ENCODE data around the gene ANO2.
"Not testable (repeated sequence)": the region's sequence is repeated elsewhere in the genome, so short reads cannot be mapped to it uniquely, and the experiment has no call there.

Gene ANO2

DNA sequence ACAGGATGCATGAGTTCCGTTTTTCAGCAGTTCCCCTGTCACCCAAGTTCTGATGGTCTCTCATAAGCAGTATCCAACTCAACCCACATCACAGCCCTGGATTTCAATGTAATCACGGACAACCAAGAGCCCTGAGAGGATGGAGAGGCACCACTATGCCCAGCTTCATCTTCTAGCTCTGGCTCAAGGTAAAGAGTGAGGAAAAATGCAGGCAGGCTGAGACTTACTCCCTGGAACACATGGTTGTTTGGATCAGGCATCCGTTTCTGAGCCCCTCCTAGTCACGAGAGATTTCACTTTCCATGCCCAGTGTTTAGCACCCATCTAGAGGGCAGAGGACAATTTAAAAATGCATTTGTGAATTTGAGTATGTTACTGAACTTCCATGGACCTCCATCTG lies 45.0 kb downstream of the ANO2 start:
- FAIRE-seq (no peak), DNase-seq (ENCODE audit: extremely low spot score, insufficient read length, low read depth) (no peak)

DNA sequence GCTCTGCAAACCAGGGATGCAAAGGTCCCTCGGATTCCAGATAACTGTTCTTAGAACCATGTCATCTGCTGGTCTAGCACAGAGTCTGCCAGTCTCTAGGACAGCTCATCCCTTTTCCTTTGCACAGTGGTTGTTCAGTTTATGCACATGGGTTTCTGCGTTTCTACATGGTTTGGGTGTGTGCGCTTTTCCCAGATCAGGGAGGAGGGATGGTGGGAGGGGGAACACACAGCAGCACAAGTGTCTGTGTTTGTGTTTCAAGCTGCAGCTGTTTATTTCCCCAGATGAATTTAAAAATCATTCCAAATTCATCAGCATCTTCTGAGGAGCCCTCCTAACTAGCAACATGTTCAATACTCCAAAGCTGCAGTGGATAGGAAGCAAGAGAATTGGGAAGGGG lies 45.4 kb downstream of the ANO2 start:
- no peak for DNase-seq (ENCODE audit: extremely low spot score, insufficient read length, low read depth)
- FAIRE-seq: no peak

DNA sequence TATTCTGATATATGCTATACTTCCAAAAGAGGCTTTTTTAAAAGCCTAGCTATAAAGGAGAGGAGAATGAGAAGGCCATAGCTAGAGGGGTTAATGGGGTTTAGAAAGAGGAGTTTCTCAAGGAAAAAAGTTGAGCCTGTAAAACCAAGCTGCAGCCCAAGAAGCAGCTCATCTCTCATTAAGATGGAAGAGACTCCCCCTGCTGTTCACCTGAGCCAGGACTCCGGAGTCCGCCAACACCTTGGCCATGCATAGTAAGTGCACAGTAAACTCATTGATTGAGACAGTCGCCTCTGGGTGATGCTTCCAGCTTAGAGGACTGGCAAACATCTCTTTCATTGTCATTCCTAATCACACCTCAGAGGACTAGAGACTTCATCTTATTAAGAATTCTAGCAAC lies 46.2 kb downstream of the ANO2 start:
- FAIRE-seq: no peak
- DNase-seq (ENCODE audit: extremely low spot score, insufficient read length, low read depth): no peak

DNA sequence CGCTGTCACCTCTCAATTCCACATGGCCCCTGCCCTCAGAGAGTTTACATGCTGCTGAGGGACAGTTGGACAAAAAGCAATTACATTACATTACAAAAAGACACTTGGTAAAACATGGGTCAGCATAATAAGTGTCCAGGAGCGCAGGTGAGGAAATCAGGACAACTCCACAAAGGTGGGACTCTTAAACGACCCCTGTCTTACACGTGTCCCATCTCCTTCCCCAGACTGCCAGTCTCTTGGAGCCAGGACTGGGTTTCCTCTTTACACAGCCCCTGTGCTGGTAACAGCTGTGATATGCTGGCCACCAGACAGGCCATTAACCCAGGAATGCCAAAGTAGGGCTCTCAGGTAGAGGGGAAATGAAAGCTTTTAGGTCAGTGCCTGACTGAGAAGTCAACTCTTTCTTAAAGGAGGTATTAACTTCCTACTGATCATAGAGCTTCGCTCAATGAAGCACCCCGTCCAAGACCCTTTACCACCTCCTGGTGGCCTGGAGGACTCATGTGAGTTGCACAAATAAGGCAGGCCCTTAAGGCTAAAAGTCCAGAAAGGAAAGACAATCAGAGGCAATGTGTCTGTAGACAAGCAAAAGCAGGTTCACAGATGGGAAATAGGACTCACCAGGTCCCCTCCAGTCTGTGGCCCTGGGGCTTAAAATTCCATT lies 55.5 kb downstream of the ANO2 start:
- FAIRE-seq (no peak), DNase-seq (ENCODE audit: extremely low spot score, insufficient read length, low read depth) (no peak)

DNA sequence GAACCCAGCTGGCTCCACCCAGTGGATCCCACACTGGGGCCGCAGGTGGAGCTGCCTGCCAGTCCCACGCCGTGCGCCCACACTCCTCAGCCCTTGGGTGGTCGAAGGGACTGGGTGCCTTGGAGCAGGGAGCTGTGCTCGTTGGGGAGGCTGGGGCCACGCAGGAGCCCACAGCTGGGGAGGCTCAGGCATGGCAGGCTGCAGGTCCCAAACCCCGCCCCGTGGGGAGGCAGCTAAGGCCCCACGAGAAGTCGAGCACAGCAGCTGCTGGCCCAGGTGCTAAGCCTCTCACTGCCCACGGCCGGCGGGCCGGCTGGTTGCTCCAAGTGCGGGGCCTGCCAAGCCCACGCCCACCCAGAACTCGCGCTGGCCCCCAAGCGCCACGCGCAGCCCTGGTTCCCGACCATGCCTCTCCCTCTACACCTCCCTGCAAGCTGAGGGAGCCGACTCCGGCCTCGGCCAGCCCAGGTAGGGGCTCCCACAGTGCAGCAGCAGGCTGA lies 56.2 kb downstream of the ANO2 start:
- FAIRE-seq: no peak
- no peak for DNase-seq (ENCODE audit: extremely low spot score, insufficient read length, low read depth)

DNA sequence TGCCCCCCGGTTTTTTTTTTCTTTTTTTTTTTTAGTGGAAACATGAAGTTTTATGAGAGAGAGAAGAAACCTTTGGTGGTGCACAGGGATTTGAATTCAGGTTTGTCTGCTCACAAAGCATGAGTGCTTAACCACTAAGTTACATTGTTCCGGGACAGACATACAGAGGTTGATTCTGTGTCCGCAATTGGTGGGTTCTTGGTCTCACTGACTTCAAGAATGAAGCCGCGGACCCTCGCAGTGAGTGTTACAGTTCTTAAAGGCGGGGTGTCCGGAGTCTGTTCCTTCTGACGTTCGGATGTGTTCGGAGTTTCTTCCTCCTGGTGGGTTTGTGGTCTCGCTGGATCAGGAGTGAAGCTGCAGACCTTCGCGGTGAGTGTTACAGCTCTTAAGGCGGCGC lies 57.2 kb downstream of the ANO2 start:
- FAIRE-seq; DNase-seq (ENCODE audit: extremely low spot score, insufficient read length, low read depth): not testable (repeated sequence)

DNA sequence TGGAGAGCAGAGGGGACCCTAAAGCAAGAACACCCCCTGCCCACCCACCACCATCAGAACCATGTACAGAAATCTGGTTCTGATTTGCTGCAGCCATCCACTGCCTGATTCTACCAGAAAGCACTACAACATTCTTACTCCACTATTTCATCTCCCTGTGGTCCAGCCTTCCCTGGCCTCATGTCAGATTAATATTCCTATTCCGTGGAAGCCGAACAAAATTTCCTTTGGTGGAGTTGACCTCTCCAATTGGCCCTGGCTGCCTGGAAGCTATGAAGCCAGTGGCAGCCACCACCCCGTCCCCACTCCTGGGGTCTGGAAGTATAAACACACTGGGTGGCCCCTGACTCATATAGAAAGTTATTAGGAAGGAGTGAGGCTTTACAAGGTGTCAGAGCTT lies 60.2 kb downstream of the ANO2 start:
- no peak for FAIRE-seq
- DNase-seq (ENCODE audit: extremely low spot score, insufficient read length, low read depth): no peak

DNA sequence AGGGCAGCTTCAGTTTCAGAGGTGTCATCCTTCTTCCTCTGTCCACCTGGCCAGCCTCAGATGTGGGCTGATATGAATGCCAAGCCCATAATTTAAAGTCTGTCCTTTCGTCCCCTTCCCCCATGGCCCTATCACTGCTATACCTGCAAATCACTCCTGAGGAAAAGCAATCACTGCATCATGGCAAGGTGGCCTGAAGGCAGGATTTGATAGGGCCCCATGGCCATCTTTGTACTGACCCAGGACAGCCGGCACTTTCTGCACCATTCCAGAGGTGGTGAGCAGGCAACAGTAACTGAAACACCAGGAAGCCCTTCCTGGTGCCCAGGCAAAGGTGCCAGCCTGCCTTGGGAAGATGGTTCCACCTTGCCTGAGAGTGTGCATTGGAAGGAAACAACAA lies 60.8 kb downstream of the ANO2 start:
- FAIRE-seq (no peak), DNase-seq (ENCODE audit: extremely low spot score, insufficient read length, low read depth) (no peak)

DNA sequence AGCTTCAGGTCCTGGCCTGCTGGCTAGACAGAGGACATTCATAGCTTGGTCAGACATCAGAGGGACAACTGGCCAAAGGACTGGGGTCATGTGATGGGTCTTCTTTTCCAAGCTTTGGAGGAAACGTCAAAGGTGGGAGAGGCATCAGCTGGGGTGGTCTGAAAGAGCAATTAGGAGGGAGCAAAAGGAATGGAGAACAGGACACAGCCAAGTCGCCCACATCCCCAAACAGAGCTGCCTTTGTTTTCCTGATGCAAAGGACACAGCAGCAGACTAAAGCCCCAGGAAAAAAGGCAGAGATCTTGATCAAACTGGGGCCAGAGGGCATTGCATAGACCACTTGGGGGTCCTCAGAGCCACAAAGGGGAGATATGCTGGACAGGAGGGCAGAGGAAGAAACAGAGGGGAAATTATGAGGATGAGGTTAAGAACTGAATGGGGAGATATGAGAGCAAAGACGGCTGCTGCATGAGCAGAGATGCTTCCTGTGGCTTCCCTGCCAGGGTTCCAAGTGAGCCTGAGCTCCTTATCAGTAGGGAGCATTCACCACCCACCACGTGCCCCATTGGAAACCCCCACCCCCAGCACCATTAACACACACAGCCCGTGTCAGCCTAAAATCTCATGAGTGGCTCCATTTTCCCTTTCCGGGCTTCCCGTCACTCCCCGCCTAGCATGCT lies 62.4 kb downstream of the ANO2 start:
- DNase-seq (ENCODE audit: extremely low spot score, insufficient read length, low read depth): no peak
- FAIRE-seq: no peak

DNA sequence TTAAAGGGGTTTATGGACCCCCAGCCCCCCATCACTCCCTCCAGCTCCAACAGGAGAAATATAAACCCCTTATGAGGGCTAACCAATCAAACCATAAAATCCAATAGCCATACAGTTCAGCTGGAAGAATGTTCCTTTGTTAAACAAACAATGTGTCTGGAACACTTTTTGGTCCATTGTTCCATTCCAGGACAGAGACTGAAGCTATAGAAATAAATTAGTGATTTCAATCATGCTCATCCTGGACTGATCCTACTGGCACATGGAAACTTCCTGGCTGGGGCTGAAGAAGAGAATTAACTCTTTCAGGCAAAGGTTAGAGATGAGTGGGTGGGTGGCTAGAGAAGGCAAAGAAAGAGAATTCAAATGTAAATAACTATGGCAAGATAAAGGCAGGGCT lies 63.4 kb downstream of the ANO2 start:
- FAIRE-seq: no peak
- DNase-seq (ENCODE audit: extremely low spot score, insufficient read length, low read depth): no peak

DNA sequence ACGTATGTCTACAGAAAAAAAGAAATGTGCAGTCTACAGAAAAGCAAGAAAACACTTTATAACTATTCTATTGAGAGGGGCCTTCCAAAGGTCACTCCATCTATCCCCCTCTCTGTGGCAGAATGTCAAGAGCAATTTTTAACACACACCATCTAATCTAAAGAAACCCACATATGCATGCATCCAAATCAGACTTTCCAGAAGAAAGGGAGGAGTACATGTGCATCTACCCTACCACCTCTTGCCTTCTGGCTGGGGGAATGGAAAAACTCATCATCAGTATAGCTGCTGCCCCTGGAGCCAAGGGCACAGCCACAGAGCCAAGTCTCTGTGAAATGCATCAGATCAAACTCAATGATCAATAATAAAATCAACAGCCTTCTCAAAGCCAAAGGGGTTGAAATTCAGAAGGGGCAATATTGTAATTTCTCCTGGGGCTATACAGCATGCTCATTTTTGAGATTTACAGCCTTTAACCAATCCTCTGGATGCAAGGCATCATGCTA lies 63.9 kb downstream of the ANO2 start:
- DNase-seq (ENCODE audit: extremely low spot score, insufficient read length, low read depth) (no peak), FAIRE-seq (no peak)

DNA sequence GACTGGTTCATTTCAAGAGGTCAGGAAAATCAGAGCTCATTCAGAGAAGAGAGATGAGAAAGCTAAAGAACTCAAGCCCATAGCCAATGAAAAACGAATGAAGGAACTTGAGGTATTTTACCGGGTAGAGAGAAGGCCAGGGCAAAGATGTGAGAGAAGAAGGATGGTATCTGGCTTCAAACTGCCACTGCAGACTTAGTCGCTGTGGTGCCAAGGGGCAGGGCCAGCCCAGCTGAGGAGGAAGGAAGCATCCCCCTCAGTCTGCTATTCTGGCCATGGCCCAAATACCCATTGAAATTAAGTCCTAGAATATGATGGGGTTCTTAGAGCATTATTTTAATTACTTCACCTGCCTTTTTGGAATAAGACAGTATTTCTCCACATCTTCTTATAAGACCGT lies 69.2 kb downstream of the ANO2 start:
- no peak for FAIRE-seq
- no peak for DNase-seq (ENCODE audit: extremely low spot score, insufficient read length, low read depth)

DNA sequence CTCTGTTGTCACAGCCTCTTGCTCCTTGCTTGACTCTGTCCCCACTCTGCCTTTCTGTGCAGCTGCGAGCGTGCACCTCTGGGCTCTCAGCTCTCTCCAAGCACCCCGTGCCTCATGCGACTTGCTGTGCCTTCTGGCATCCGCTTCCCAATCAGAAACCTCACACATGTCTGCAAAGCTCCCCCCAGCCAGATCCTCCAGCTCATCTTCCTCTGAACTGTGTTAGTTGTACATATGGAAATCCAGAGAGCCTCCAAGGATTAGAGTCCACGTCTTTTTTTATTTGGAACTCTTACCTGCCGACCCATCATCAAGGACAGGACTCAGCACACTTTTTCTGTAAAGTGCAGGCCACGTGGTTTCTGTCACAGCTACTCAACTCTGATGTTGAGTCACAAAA lies 70.5 kb downstream of the ANO2 start:
- no peak for FAIRE-seq
- no peak for DNase-seq (ENCODE audit: extremely low spot score, insufficient read length, low read depth)

DNA sequence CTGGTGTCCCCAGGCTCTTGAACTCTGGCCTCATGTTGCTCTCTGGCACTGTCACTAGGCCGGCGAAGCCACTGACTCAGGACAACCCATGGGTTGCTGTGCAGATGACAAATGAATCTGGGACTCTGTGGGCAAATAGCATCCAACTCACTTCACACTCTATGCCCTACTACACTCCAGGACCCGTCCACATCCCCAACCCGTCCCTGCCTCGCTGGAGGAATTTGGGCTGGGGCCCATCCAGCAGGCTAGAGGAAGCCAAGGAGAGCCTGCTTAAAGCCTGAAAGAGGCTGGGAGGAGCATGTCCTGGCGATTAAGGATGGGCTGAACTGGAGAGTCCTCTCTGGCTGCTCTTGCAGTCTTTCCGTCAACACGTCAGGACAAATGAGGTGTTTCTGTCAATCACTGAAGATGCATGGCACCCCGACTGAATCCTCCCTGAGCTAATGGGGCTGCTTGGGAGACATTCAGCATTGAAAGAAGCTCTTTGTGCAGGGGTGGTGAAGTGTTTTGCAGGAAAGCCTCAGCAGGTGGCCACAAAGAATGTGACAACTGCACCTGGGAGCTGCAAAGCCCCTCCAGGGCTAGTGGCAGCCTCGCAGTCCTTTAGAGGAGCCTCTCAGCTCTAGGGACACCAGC lies 71.7 kb downstream of the ANO2 start:
- no peak for FAIRE-seq
- no peak for DNase-seq (ENCODE audit: extremely low spot score, insufficient read length, low read depth)

DNA sequence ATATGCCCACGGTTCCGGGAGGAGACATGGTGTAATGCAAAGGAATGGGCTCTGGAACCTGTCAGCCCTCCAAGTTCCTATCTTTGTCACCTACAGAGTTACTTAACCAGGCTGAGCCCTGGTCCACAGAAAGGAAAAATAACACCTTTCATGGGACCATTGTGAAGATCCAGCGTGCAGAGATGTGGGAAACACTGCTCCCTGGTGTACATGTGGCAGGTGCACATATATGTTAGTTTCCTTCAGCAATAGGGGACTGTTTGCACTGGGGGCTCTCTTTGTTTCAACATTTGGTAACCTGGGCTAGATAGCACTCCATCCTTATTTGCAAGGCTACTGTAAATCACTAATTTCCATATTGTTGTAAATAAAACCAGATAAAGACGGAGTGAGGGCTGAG lies 72.3 kb downstream of the ANO2 start:
- DNase-seq (ENCODE audit: extremely low spot score, insufficient read length, low read depth) (no peak), FAIRE-seq (no peak)

DNA sequence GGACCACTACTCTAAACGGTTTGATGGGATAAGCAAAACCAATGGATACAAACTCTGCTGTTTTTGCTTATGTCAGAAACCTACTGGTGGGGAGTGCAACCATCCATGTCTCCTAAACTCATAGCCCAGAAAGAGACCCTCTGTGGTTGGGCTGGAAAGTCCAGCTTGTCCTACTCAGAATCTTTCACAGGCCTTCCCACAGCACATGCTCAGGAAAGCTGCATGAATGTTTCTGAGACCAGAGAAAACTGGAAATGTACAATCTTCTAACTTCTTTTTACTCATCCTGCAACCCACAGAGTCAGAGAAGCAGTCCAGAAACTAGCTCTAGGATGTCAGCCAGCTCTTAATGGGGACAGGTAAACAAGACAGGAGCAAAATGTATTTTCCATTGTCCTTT lies 73.3 kb downstream of the ANO2 start:
- FAIRE-seq (no peak), DNase-seq (ENCODE audit: extremely low spot score, insufficient read length, low read depth) (no peak)

DNA sequence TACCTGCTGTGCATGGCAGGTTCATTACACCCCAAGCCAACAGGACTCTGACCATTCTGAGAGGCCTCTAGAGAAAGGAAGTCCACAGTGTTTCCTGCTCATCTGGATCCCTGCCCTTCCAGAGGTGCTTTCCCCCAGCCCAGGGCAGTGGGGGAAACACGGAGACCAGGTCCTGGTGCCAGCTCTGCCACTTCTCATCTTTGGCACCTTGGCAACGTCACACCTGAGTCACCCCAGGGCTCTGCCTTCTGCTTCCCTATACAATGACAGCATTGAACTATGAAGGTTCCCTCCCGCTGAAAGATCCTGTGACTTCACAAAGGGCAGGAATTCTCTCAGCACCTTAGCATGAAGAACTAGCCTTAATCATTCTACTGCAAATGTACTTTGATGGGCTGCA lies 74.9 kb downstream of the ANO2 start:
- DNase-seq (ENCODE audit: extremely low spot score, insufficient read length, low read depth): no peak
- no peak for FAIRE-seq

DNA sequence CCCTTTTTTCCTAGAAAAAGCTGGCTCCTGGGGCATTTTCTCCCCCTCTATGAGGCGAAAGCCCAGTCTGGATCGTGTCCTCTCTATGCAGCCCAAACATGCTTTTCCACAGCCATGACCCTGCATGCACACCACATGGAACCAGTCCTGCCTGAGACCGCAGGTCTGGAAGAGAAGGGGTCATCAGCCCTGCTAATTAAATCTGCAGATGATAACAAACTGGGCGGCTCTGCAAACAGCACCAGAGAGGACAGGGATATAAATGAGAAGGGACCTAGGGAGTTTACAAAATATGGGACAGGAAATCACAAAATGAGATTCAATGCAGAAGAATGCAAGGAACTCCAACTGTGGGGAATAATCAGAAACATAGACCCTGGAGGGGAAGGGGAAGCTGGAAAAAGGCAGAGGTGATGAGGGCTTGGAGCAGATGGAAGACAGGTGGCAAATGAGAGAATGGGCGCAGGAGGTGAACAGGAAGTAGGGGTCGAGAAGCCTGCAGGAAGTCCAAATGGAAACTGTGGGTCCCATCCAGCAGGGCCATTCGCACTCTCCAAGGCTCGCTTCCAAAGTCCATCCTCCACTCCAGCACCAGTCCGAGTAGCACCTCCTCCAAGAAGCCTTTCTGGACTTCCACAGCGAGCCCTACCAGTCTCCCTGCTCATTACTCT lies 76.3 kb downstream of the ANO2 start:
- FAIRE-seq (no peak), DNase-seq (ENCODE audit: extremely low spot score, insufficient read length, low read depth) (no peak)

DNA sequence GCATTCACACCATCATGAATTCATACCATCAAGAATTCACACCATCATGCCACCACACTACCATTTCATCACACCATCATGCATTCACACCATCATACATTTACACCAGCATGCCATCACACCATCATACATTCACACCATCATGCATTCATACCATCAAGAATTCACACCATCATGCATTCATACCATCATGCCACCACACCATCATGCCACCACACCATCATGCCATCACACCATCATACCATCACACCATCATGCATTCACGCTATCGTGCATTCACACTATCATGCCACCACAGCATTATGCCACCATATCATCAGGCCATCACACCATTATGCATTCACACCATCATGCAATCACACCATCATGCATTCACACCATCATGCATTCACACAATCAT lies 79.7 kb downstream of the ANO2 start:
- FAIRE-seq: no peak

DNA sequence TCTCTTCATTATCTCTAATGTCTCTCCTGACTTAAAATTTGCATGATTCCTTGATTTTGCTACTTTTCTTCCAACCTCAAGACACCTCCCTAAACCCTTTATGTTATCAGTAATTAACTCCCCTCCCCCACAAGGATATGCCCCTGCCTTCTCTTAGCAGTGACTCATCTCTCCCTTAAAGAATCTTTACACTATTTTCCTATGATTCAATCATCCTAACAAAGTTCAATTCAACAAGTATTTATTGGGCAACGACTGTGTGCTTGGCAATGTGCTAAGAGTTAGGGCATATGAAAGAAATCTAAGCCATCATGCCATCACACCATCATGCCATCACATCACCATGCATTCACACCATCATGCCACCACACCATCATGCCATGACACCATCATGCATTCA lies 80.1 kb downstream of the ANO2 start:
- FAIRE-seq (no peak), DNase-seq (ENCODE audit: extremely low spot score, insufficient read length, low read depth) (no peak)

More for the DNA sequence above, 79.7 kb downstream of the ANO2 start:
- DNase-seq (ENCODE audit: extremely low spot score, insufficient read length, low read depth): no peak

DNA sequence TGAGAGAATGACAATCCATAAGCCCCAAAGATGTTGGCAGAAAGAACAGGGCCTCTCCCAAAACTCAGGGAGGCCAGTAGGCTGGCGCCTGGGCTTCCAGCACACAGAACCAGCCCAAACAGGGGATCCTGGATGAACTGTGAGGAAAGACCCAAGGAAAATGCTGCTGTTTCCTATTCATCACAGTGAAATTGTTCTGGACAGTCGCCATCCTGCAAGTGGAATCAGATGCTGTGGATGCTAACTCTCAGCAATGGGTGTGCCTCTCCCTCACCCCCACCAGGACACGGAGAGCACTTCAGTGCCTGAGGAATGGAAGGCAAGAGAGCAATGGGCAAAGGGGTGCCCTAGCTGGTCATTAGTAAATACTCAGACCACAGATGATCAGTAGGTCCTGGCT lies 80.8 kb downstream of the ANO2 start:
- no peak for DNase-seq (ENCODE audit: extremely low spot score, insufficient read length, low read depth)
- FAIRE-seq: no peak

Data from GM18507 (cell line).